GM19328 (cell line): ENCODE measurements around the gene ABHD16B.

Experiments
- ATAC-seq: cut with Tn5 transposase; IDR thresholded peaks from one replicate; pipeline ENCODE4 v1.9.1; 2021; ENCODE audit warnings: mild to moderate bottlenecking, moderate library complexity; ENCODE audit not compliant: unreplicated experiment

ABHD16B gene

GRCh38 chr20:63861365-63861934 lies at the start of gene ABHD16B:
TSS of gene ABHD16B (plus strand) at chr20:63861498. CDS start at chr20:63861541, 43 bp downstream.
- ATAC-seq: no peak

- no peak for ATAC-seq
These were observed 46.2 kb upstream of the ABHD16B start for GRCh38 chr20:63814891-63815614.

GRCh38 chr20:63815615-63816253 lies 45.6 kb upstream of the ABHD16B start:
- no peak for ATAC-seq

- ATAC-seq: no peak
These were observed 41.9 kb upstream of the ABHD16B start for GRCh38 chr20:63819224-63819921.

- no peak for ATAC-seq
These were observed 39.5 kb upstream of the ABHD16B start for GRCh38 chr20:63821811-63822210.

- ATAC-seq: no peak
These were observed 39.0 kb upstream of the ABHD16B start for GRCh38 chr20:63822276-63822696.

- no peak for ATAC-seq
These were observed 37.5 kb upstream of the ABHD16B start for GRCh38 chr20:63823691-63824311.

- no peak for ATAC-seq
These were observed 35.8 kb upstream of the ABHD16B start for GRCh38 chr20:63825331-63826118.

- ATAC-seq: no peak
These were observed 34.5 kb upstream of the ABHD16B start for GRCh38 chr20:63826753-63827152.

GRCh38 chr20:63828124-63828523 lies 33.2 kb upstream of the ABHD16B start:
- ATAC-seq: no peak

GRCh38 chr20:63828545-63828944 lies 32.8 kb upstream of the ABHD16B start:
- no peak for ATAC-seq

- no peak for ATAC-seq
These were observed 32.3 kb upstream of the ABHD16B start for GRCh38 chr20:63828951-63829350.

GRCh38 chr20:63829603-63829944 lies 31.7 kb upstream of the ABHD16B start:
- ATAC-seq: no peak

- ATAC-seq: no peak
These were observed 31.1 kb upstream of the ABHD16B start for GRCh38 chr20:63829945-63830835.

- no peak for ATAC-seq
These were observed 30.3 kb upstream of the ABHD16B start, which contains the start of gene ZBTB46 for GRCh38 chr20:63830841-63831588. TSS of gene ZBTB46 (minus strand) at chr20:63831264. CDS start at chr20:63790757, 40,507 bp downstream.

GRCh38 chr20:63831646-63831992 lies 29.7 kb upstream of the ABHD16B start:
- no peak for ATAC-seq

- ATAC-seq: no peak
These were observed 29.2 kb upstream of the ABHD16B start for GRCh38 chr20:63831993-63832686.
